IPS-15b (cell line): ENCODE data around the gene TBKBP1.

ENCODE experiments used
- H3K27me3 ChIP-seq: one replicate; pipeline ENCODE4 v1.6.1; 2013; ENCODE audit warnings: low read length; ENCODE audit not compliant: control insufficient read depth, insufficient read depth
- H3K36me3 ChIP-seq: one replicate; pipeline ENCODE4 v1.6.1; 2013; ENCODE audit warnings: low read length; ENCODE audit not compliant: control insufficient read depth, insufficient read depth
- H3K4me1 ChIP-seq: one replicate; pipeline ENCODE4 v1.6.1; 2013; ENCODE audit warnings: mild to moderate bottlenecking, low read length; ENCODE audit not compliant: control insufficient read depth, insufficient read depth
- H3K4me3 ChIP-seq: one replicate; pipeline ENCODE4 v1.5.1; 2013; ENCODE audit warnings: low read depth, low read length
- H3K9ac ChIP-seq: one replicate; pipeline ENCODE4 v1.6.1; 2013; ENCODE audit warnings: low read depth, mild to moderate bottlenecking, low read length
- H3K9me3 ChIP-seq: one replicate; pipeline ENCODE4 v1.6.1; 2013; ENCODE audit warnings: mild to moderate bottlenecking, low read length; ENCODE audit not compliant: control insufficient read depth, insufficient read depth

The TBKBP1 gene

DNA sequence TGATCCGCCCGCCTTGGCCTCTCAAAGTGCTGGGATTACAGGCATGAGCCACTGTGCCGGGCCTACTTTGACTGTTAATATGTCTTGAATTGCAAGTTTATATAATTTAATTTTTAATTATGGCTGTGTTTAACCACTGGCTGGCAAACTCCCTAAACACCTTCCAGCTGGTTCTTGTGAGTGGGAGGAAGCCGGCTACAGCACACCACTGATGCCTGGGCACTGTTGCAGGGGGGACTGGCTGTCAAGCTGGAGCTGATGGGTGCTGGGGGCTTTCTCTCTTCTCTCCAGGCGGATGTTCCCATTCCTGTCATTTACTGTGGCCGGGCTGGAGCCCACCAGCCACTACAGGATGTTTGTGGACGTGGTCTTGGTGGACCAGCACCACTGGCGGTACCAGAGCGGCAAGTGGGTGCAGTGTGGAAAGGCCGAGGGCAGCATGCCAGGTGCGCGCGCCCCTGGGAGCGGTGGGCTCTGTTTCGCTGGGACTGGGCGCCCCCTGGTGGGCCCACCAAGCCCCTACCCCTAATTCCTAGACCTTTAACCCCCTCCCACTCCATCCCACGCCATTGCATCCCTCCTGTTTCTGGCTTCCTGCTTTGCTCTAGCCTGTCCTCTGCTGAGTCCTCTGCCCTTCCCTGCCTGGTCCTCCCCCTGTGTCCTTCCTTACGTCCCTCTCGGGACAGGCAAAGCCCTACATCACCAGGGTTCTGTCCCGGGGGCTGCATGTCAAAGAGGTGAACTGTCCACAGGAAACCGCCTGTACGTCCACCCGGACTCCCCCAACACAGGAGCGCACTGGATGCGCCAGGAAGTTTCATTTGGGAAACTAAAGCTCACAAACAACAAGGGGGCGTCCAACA lies 48.6 kb downstream of the TBKBP1 start:
- no peaks in the 10 kb centered on the region for H3K4me1 ChIP-seq
- H3K4me3 ChIP-seq, result no peak overlapping the region

DNA sequence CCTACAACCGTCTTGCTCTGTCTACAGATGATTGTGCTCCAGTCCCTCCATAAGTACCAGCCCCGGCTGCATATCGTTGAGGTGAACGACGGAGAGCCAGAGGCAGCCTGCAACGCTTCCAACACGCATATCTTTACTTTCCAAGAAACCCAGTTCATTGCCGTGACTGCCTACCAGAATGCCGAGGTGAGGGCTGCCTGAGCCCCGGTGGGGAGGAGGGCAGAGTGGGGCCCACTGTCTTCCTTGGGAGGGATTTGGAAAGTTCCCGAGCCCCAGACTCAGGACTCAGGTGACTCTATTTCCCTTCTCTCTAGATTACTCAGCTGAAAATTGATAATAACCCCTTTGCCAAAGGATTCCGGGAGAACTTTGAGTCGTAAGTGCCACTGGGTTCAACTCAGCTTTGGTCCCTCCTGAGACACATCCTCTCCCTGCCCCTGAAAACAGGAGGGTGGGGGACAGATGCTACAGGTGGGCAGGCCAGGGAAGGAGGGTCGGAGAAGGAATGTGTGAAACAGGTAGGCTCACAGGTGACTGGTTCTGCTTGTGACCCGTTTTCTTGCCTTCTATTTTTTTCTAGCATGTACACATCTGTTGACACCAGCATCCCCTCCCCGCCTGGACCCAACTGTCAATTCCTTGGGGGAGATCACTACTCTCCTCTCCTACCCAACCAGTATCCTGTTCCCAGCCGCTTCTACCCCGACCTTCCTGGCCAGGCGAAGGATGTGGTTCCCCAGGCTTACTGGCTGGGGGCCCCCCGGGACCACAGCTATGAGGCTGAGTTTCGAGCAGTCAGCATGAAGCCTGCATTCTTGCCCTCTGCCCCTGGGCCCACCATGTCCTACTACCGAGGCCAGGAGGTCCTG lies 50.4 kb downstream of the TBKBP1 start:
- no peaks in the 10 kb centered on the region for H3K4me1 ChIP-seq
- H3K36me3 ChIP-seq, result no peaks in the 10 kb centered on the region
- H3K9me3 ChIP-seq, result no peaks in the 10 kb centered on the region
- no peak overlapping the region for H3K9ac ChIP-seq
- H3K27me3 ChIP-seq, result peaks cover 11% of the 10 kb centered on the region
- no peak overlapping the region for H3K4me3 ChIP-seq

More for the DNA sequence above, 48.6 kb downstream of the TBKBP1 start:
- Histone ChIP-seq H3K36me3 (no peaks in the 10 kb centered on the region), H3K9me3 (no peaks in the 10 kb centered on the region), H3K27me3 (peaks cover 11% of the 10 kb centered on the region), H3K9ac (no peak overlapping the region)

DNA sequence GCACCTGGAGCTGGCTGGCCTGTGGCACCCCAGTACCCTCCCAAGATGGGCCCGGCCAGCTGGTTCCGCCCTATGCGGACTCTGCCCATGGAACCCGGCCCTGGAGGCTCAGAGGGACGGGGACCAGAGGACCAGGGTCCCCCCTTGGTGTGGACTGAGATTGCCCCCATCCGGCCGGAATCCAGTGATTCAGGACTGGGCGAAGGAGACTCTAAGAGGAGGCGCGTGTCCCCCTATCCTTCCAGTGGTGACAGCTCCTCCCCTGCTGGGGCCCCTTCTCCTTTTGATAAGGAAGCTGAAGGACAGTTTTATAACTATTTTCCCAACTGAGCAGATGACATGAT lies 51.0 kb downstream of the TBKBP1 start:
- no peak overlapping the region for H3K9ac ChIP-seq
- H3K9me3 ChIP-seq, result no peaks in the 10 kb centered on the region
- no peak overlapping the region for H3K4me3 ChIP-seq
- no peaks in the 10 kb centered on the region for H3K4me1 ChIP-seq
- no peaks in the 10 kb centered on the region for H3K36me3 ChIP-seq
- peaks cover 11% of the 10 kb centered on the region for H3K27me3 ChIP-seq

DNA sequence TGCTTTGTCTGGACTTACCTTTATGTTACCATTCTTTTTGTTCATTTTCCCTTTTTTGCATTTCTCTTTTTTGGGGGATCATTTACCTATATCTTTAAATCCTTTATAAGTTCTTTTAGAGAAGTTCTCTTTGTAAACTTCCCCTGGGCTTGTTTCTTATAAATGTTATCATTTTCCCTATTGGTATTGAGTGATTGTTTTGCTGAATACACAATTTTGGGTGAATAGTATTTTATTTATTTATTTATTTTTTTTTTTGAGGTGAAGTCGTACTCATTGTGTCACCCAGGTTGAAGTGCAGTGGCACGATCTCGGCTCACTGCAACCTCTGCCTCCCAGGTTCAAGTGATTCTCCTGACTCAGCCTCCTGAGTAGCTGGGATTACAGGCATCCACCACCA lies 57.5 kb downstream of the TBKBP1 start:
- H3K9ac ChIP-seq, result no peak overlapping the region
- H3K27me3 ChIP-seq, result no peaks in the 10 kb centered on the region
- no peaks in the 10 kb centered on the region for H3K4me1 ChIP-seq
- H3K36me3 ChIP-seq, result no peaks in the 10 kb centered on the region
- H3K4me3 ChIP-seq, result no peak overlapping the region
- H3K9me3 ChIP-seq, result no peaks in the 10 kb centered on the region

DNA sequence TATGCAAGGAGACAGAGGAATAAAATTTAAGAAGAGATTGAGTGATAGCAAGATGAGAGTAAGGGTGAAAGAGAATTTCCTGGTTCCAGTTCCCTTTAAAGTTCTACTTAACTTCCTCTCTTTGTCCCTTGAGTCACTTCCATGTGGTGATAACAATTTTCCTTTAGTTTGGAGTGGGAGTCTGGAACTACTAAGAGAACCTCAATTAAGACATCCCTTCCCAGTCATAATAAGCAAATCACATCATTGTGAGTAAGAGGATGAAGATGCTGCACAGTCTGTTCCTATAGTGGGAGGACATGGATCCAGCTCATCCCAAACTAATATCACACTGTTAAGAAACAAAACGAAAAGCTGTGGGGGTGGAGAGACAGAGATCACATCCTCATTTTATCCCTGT lies 63.4 kb downstream of the TBKBP1 start:
- no peaks in the 10 kb centered on the region for H3K9me3 ChIP-seq
- no peaks in the 10 kb centered on the region for H3K4me1 ChIP-seq
- peaks cover 4% of the 10 kb centered on the region for H3K27me3 ChIP-seq
- H3K4me3 ChIP-seq, result no peak overlapping the region
- H3K9ac ChIP-seq, result no peak overlapping the region
- no peaks in the 10 kb centered on the region for H3K36me3 ChIP-seq

DNA sequence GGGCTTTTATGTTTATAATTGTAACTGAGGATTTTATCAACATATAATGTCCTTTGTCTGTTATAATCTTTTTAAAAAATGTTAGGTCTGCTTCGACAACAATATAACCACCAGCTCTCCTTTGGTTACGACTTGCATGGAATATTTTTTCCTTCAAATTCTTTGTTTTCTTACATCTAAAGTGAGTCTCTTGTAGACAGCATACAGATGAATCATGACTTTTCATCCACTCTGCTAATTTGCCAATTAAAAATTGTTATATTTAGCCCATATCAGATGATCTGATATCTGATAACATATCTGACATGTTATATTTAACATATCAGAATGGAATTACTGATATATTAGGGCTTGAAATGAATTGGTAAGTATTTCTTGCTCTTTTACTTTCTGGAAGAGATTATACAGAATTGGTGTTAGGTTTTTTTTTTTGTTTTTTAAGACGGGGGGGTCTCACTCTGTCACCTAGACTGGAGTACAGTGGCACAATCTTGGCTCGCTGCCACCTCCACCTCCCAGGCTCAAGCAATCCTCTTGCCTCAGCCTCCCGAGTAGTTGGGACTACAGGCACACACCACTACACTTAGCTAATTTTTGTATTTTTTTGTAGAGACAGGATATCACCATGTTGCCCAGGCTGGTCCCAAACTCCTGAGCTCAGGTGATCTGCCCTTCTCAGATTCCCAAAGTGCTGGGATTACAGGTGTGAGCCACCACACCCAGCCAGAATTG lies 66.6 kb downstream of the TBKBP1 start:
- no peaks in the 10 kb centered on the region for H3K4me1 ChIP-seq
- no peaks in the 10 kb centered on the region for H3K9me3 ChIP-seq
- H3K36me3 ChIP-seq, result no peaks in the 10 kb centered on the region
- no peak overlapping the region for H3K9ac ChIP-seq
- H3K4me3 ChIP-seq, result no peak overlapping the region
- H3K27me3 ChIP-seq, result peaks cover 4% of the 10 kb centered on the region
